ENCODE measurements around the gene INTS2. TPM values are rescaled to one million over a fixed set of nuclear protein-coding genes. Genes with fewer than 3 reads are reported as not detected.

INTS2 gene
- total and polyA plus RNA-seq, 4 donors, result 2.4 to 18.5 (median 8.5) TPM

DNA sequence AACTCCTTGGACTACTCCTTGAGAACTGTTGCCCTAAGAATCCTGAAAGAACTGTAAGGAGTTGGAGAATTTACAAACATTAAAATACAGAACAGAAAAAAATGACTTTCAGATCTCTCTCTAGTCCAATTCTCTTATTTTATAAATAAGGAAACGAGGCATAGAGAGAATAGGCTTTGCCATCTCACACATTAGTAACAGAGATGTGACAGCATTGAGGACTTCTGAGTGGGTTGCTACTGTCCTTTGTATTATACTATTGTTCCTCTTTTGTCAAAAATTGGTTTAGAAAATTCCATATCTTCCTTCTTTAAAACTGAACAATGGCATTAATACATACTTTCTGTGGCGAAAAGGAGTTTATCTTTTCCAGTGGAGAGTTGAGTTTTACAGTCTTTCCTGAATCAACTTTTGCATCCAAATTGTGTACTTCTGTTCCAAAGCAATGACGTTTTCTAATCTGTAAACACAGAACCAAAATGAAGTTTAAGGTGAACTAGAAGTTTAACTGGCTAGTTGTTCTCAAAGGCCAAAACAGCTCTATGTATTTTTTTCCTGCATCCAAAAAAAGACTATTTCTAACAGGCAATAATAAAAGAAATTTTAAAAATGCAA, 80.9 kb downstream of the INTS2 start:
- Histone ChIP-seq H3K9me3 (ENCODE audit: control insufficient read depth in 4 of 4, insufficient read depth in 3 of 4, low read length in 3 of 4) (no peaks in the 10 kb centered on the region), H3K36me3 (ENCODE audit: control insufficient read depth in 4 of 4, insufficient read depth in 4 of 4, low read length in 4 of 4) (peaks cover 0 to 7% (median 2%) of the 10 kb centered on the region in 4 donors), H3K27me3 (ENCODE audit: control insufficient read depth in 3 of 3, insufficient read depth in 3 of 3, low read length in 2 of 3) (no peaks in the 10 kb centered on the region), H3K4me1 (ENCODE audit: control insufficient read depth in 5 of 5, insufficient read depth in 5 of 5, low read length in 5 of 5) (no peaks in the 10 kb centered on the region), H3K9ac (ENCODE audit: insufficient read depth in 1 of 2, low read length in 2 of 2) (no peak overlapping the region), H3K4me3 (no peak overlapping the region), H3K27ac (ENCODE audit: low read depth in 1 of 2, low read length in 1 of 2) (no peak overlapping the region)
- TF ChIP-seq, protein P1, sequence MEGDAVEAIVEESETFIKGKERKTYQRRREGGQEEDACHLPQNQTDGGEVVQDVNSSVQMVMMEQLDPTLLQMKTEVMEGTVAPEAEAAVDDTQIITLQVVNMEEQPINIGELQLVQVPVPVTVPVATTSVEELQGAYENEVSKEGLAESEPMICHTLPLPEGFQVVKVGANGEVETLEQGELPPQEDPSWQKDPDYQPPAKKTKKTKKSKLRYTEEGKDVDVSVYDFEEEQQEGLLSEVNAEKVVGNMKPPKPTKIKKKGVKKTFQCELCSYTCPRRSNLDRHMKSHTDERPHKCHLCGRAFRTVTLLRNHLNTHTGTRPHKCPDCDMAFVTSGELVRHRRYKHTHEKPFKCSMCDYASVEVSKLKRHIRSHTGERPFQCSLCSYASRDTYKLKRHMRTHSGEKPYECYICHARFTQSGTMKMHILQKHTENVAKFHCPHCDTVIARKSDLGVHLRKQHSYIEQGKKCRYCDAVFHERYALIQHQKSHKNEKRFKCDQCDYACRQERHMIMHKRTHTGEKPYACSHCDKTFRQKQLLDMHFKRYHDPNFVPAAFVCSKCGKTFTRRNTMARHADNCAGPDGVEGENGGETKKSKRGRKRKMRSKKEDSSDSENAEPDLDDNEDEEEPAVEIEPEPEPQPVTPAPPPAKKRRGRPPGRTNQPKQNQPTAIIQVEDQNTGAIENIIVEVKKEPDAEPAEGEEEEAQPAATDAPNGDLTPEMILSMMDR (IDR thresholded peaks at IDR 0.05; ENCODE audit: control extremely low read depth, extremely low read depth), result no peak
- no peak for ATAC-seq (ENCODE audit: insufficient read depth, low FRiP score)
- WGBS, 2 donors, result 87 to 92% methylated on average over 3 of the region's 3 CpGs
- DNase-seq, result no peak

GRCh38 chr17:61846088-61846487, 81.7 kb downstream of the INTS2 start:
- TF ChIP-seq, protein P1 (IDR thresholded peaks at IDR 0.05; ENCODE audit: control extremely low read depth, extremely low read depth), result no peak
- Histone ChIP-seq H3K36me3 (ENCODE audit: control insufficient read depth in 4 of 4, insufficient read depth in 4 of 4, low read length in 4 of 4) (peaks cover 0 to 5% (median 2%) of the 10 kb centered on the region in 4 donors), H3K27ac (ENCODE audit: low read depth in 1 of 2, low read length in 1 of 2) (no peak overlapping the region), H3K27me3 (ENCODE audit: control insufficient read depth in 3 of 3, insufficient read depth in 3 of 3, low read length in 2 of 3) (no peaks in the 10 kb centered on the region), H3K9me3 (ENCODE audit: control insufficient read depth in 4 of 4, insufficient read depth in 3 of 4, low read length in 3 of 4) (no peaks in the 10 kb centered on the region), H3K4me1 (ENCODE audit: control insufficient read depth in 5 of 5, insufficient read depth in 5 of 5, low read length in 5 of 5) (no peaks in the 10 kb centered on the region), H3K4me3 (no peak overlapping the region), H3K9ac (ENCODE audit: insufficient read depth in 1 of 2, low read length in 2 of 2) (no peak overlapping the region)
- DNase-seq (no peak), ATAC-seq (ENCODE audit: insufficient read depth, low FRiP score) (no peak)
- WGBS, 2 donors, result 98% methylated on average over 8 of the region's 8 CpGs

- WGBS, 2 donors, result 93 to 95% methylated on average over 1 of the region's 1 CpG
- Histone ChIP-seq H3K36me3 (ENCODE audit: control insufficient read depth in 4 of 4, insufficient read depth in 4 of 4, low read length in 4 of 4) (peaks cover 0 to 5% (median 2%) of the 10 kb centered on the region in 4 donors), H3K27ac (ENCODE audit: low read depth in 1 of 2, low read length in 1 of 2) (no peak overlapping the region), H3K9ac (ENCODE audit: insufficient read depth in 1 of 2, low read length in 2 of 2) (no peak overlapping the region), H3K4me3 (no peak overlapping the region), H3K4me1 (ENCODE audit: control insufficient read depth in 5 of 5, insufficient read depth in 5 of 5, low read length in 5 of 5) (no peaks in the 10 kb centered on the region), H3K9me3 (ENCODE audit: control insufficient read depth in 4 of 4, insufficient read depth in 3 of 4, low read length in 3 of 4) (no peaks in the 10 kb centered on the region), H3K27me3 (ENCODE audit: control insufficient read depth in 3 of 3, insufficient read depth in 3 of 3, low read length in 2 of 3) (no peaks in the 10 kb centered on the region)
- ATAC-seq (ENCODE audit: insufficient read depth, low FRiP score) (no peak), DNase-seq (no peak)
- TF ChIP-seq, protein P1 (IDR thresholded peaks at IDR 0.05; ENCODE audit: control extremely low read depth, extremely low read depth), result no peak
These were observed 84.3 kb downstream of the INTS2 start for GRCh38 chr17:61843435-61843834.

DNA sequence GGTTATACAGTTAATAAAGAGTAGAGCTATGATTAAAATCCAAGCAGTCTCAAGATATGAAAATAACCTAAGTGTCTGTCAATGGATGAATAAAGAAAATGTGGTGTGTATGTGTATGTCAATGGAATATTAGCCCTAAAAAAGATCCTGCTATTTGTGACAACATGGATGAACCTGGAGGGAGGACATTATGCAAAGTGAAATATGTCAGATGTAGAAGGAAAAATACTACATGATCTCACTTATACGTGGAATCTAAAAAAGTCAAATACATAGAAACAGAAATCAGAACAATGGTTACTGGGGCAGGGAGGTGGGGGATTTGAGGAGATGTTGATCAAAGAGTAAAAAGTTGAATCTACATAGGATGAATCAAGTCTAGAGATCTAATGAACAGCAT, 84.9 kb downstream of the INTS2 start:
- no peaks in the 10 kb centered on the region for H3K9me3 ChIP-seq (ENCODE audit: control insufficient read depth in 4 of 4, insufficient read depth in 3 of 4, low read length in 3 of 4)
- peaks cover 0 to 5% (median 2%) of the 10 kb centered on the region in 4 donors for H3K36me3 ChIP-seq (ENCODE audit: control insufficient read depth in 4 of 4, insufficient read depth in 4 of 4, low read length in 4 of 4)
- no peak for ATAC-seq (ENCODE audit: insufficient read depth, low FRiP score)
- TF ChIP-seq, protein P1 (IDR thresholded peaks at IDR 0.05; ENCODE audit: control extremely low read depth, extremely low read depth), result no peak
- H3K4me1 ChIP-seq (ENCODE audit: control insufficient read depth in 5 of 5, insufficient read depth in 5 of 5, low read length in 5 of 5), result no peaks in the 10 kb centered on the region
- 98% methylated on average over 1 of the region's 1 CpG for WGBS, 2 donors
- no peak overlapping the region for H3K4me3 ChIP-seq
- no peak overlapping the region for H3K9ac ChIP-seq (ENCODE audit: insufficient read depth in 1 of 2, low read length in 2 of 2)
- no peak overlapping the region for H3K27ac ChIP-seq (ENCODE audit: low read depth in 1 of 2, low read length in 1 of 2)
- H3K27me3 ChIP-seq (ENCODE audit: control insufficient read depth in 3 of 3, insufficient read depth in 3 of 3, low read length in 2 of 3), result no peaks in the 10 kb centered on the region
- DNase-seq, result no peak

Data from lung (tissue), 12 donors.